HL-60/S4 (cell line): ENCODE data around the gene SMC6.

Experiments used
- in situ Hi-C: fragments of 300-500 bp; cut with MboI; formaldehyde crosslinking; loops from 2 replicates; pipeline ENCODE4 v1.14.3; 2022; ENCODE audit warnings: low sequenced_read_pairs

SMC6 gene

GRCh38 chr2:17753803-17754663 is at the start of gene SMC6, which contains the start of gene GEN1:
SMC6 (minus strand) TSS chr2:17753810; CDS start chr2:17745946, 7,864 bp downstream.
GEN1 (plus strand) TSS chr2:17754138; CDS start chr2:17759944, 5,806 bp downstream.
- in situ Hi-C loops = no loop called here

GRCh38 chr2:17800693-17801458 is 47.3 kb upstream of the SMC6 start:
- in situ Hi-C loops = no loop called here

GRCh38 chr2:17800219-17800618 is 46.6 kb upstream of the SMC6 start:
- in situ Hi-C loops = no loop called here

- in situ Hi-C loops = no loop called here
Measured at GRCh38 chr2:17799301-17800120, 45.9 kb upstream of the SMC6 start.

GRCh38 chr2:17798338-17798737 is 44.7 kb upstream of the SMC6 start:
- in situ Hi-C loops = no loop called here

GRCh38 chr2:17795309-17795708 is 41.7 kb upstream of the SMC6 start:
- in situ Hi-C loops = no loop called here

- in situ Hi-C loops = no loop called here
Measured at GRCh38 chr2:17793803-17794354, 40.3 kb upstream of the SMC6 start.

GRCh38 chr2:17793296-17793695 is 39.7 kb upstream of the SMC6 start:
- in situ Hi-C loops = no loop called here

GRCh38 chr2:17792515-17792914 is 38.9 kb upstream of the SMC6 start:
- in situ Hi-C loops = no loop called here

GRCh38 chr2:17791817-17792130 is 38.2 kb upstream of the SMC6 start:
- in situ Hi-C loops = no loop called here

GRCh38 chr2:17791121-17791816 is 37.7 kb upstream of the SMC6 start:
- in situ Hi-C loops = no loop called here

GRCh38 chr2:17790536-17790935 is 36.9 kb upstream of the SMC6 start:
- in situ Hi-C loops = no loop called here

GRCh38 chr2:17788773-17789172 is 35.2 kb upstream of the SMC6 start:
- in situ Hi-C loops = no loop called here

GRCh38 chr2:17786727-17787126 is 33.1 kb upstream of the SMC6 start:
- in situ Hi-C loops = no loop called here

GRCh38 chr2:17781482-17781881 is 27.9 kb upstream of the SMC6 start:
- in situ Hi-C loops = no loop called here

- in situ Hi-C loops = no loop called here
Measured at GRCh38 chr2:17780546-17780945, 26.9 kb upstream of the SMC6 start.

GRCh38 chr2:17772532-17772931 is 18.9 kb upstream of the SMC6 start:
- in situ Hi-C loops = no loop called here

GRCh38 chr2:17771956-17772355 is 18.3 kb upstream of the SMC6 start:
- in situ Hi-C loops = no loop called here

- in situ Hi-C loops = no loop called here
Measured at GRCh38 chr2:17768894-17769293, 15.3 kb upstream of the SMC6 start.

GRCh38 chr2:17765398-17765797 is 11.8 kb upstream of the SMC6 start:
- in situ Hi-C loops = no loop called here
